WI38 (cell line): Measurements from ENCODE around the gene GPR162.

ENCODE experiments used
- H3K4me3 ChIP-seq: 2 replicates; pipeline ENCODE4 v1.5.1; 2011; ENCODE audit warnings: low read depth, mild to moderate bottlenecking, control low read depth, low read length
- TF ChIP-seq, protein P1 (sequence below): IDR thresholded peaks from 2 replicates; pipeline ENCODE4 v1.5.1; 2012; ENCODE audit warnings: low read depth, mild to moderate bottlenecking, control low read depth, low read length

GPR162 gene

DNA sequence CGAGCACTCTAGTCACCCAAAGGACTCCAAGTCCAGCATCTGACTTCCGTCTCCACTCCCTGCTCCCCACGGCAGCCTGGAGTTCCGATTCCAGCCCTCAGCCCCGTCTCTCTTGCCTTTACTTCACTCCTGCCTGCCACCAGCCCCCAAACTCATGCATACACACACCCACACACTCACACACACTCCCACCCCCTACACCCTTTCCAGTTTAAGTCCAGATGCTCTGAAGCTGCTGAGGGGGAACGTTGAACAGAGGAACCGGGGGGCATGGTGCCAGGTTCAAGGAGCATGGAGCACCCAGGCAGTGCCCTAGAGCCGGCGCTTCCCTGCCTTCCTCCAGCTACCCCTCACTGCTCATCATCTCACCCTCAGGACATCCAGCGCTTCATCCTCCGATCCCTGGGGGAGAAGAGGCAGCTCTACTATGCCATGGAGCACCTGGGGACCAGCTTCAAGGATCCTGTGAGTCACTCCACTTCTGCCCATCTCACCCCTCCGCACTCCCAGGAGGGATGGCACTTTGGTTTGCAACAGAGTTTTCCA lies 9.9 kb downstream of the GPR162 start:
- H3K4me3 ChIP-seq = no peak overlapping the region
- TF ChIP-seq, protein P1, sequence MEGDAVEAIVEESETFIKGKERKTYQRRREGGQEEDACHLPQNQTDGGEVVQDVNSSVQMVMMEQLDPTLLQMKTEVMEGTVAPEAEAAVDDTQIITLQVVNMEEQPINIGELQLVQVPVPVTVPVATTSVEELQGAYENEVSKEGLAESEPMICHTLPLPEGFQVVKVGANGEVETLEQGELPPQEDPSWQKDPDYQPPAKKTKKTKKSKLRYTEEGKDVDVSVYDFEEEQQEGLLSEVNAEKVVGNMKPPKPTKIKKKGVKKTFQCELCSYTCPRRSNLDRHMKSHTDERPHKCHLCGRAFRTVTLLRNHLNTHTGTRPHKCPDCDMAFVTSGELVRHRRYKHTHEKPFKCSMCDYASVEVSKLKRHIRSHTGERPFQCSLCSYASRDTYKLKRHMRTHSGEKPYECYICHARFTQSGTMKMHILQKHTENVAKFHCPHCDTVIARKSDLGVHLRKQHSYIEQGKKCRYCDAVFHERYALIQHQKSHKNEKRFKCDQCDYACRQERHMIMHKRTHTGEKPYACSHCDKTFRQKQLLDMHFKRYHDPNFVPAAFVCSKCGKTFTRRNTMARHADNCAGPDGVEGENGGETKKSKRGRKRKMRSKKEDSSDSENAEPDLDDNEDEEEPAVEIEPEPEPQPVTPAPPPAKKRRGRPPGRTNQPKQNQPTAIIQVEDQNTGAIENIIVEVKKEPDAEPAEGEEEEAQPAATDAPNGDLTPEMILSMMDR = no peak

DNA sequence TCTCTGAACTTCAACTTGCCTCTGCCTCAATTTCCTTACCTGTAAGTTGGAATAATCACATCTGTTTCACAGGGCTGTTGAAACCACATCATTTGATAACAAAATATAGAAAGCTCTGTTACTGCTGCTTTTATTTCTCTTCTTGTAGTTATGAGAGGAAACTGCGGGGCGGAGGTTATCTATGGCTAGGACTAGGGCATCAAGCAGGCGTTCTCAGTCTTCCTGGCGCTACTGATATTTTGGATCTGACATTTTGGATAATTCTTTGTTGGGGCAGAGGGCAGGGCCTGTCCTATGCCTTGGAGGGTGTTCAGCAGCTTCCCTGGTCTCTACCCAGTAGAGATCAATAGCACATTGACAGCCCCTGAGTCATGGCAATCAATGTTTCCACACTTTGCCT lies 10.5 kb downstream of the GPR162 start:
- TF ChIP-seq, protein P1 = no peak

DNA sequence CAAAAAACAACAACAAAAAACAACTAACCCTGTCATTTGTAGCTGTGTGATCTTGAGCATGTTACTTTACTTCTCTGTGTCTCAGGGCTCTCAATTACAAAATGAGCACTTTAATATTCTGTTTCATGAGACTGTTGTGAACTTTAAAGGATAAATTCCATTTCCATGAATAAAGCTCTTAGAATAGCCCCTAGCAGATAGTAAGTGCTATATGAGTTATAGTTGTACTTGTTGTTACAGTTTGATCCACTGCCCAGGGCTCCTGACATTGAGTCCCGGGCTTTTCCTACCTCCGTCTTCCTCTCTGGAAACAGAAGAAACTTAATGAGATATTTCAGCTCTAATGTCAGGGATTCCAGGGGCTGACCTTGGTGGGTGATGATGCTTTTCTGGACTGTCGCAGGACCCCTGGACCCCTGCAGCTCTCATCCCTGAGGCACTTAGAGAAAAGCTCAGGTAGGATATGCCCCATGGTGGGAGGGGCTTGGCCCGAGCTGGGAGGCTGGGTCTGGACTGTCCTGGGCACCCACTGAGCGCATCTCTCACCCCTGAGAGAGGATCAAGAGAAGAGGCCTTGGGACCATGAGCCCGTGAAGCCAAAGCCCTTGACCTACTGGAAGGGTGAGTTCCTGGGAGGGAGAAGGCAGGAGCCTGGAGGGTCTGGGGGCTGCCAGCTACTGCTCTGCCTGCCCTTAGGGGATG lies 11.7 kb downstream of the GPR162 start:
- H3K4me3 ChIP-seq = no peak overlapping the region
- TF ChIP-seq, protein P1 = no peak

More for the DNA sequence above, 10.5 kb downstream of the GPR162 start:
- no peak overlapping the region for H3K4me3 ChIP-seq

DNA sequence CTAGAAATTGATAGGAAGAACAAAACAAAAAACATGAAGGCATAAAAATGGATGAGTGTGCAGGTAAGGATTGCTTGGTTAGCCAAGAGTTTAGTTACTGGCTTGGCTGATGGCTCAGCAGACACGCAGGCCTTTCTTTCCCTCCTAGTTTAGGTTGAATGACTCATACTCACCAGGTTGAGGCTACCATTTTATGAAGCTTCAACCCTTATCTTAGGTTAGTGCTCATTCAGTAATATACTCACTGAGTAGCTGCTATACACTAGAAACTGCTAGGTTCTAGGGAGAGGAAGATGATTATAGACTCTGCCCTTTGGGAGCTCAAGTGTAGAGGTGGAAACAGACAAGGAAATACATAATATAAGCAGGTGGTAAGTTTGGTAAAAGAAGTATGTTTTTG lies 12.6 kb downstream of the GPR162 start:
- TF ChIP-seq, protein P1 = no peak
- no peak overlapping the region for H3K4me3 ChIP-seq

DNA sequence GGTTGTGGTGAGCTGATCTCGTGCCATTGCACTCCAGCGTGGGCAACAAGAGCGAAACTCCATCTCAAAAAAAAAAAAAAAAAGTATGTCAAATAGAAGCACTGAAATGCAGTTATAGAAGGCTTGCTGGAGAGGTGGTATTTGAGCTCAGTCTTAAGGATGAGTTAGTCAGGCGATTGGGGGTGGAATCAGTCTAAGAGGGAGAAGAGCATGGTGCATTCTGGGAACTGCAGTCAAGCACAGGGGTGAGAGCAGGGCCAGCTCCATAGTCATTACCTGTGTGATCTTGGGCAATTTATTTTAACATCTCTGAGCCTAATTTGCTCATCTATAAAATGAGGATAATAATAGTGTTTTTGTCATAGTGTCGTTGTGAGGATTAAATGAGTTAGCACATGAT lies 13.3 kb downstream of the GPR162 start:
- TF ChIP-seq, protein P1 = no peak
- H3K4me3 ChIP-seq = no peak overlapping the region

DNA sequence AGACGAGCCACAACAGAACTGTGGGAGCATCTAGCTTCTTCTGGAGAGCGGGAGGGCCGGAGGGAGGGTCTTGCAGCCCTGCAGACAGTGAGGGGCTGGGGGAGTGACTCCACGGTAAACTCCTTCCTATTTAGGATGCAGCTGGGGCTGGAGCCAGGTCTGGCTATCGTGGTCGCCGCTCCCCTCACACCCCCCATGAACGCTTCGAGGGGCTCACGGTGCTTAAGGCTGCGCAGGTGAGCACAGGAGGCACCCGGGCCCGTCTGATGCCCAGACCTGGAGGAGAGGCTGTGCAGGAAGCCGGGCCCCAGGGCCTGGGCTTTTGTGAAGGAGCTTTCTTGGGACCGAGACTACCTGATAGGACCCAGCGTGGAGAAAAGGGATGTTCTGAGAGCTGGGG lies 15.2 kb downstream of the GPR162 start:
- H3K4me3 ChIP-seq = no peak overlapping the region
- TF ChIP-seq, protein P1 = no peak

DNA sequence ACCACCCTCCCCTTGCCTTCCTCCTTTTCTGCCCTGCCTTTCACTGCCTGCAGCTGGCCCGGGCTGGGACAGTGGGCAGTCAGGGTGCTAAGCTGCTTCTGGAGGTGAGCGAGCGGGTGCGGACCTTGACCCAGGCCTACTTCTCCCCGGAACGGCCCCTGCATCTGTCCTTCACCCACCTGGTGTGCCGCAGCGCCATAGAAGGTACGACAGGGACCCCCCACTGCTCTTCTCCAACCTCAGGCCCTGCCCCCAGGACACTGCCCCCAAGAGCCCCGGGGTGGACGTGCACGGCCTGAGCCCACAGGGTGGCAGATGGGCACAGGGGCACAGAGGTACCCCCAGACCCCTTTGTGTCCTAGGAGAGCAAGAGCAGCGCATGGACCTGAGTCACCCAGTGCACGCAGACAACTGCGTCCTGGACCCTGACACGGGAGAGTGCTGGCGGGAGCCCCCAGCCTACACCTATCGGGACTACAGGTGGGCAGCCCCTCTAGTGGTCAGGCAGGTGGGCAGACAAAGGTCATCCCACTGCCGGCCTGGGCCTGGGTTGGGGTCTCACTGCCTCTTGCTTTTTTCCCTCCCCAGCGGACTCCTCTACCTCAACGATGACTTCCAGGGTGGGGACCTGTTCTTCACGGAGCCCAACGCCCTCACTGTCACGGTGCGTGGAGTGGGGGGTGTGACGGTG lies 15.9 kb downstream of the GPR162 start:
- TF ChIP-seq, protein P1 = no peak

More for the DNA sequence above, 15.9 kb downstream of the GPR162 start:
- no peak overlapping the region for H3K4me3 ChIP-seq
